Measurements from ENCODE around the gene CDC42BPA. TPM values are rescaled to one million over a fixed set of nuclear protein-coding genes. Genes with fewer than 3 reads are reported as not detected.
"Not testable (repeated sequence)": the region's sequence is repeated elsewhere in the genome, so short reads cannot be mapped to it uniquely, and the experiment has no call there.

Gene CDC42BPA
- total and polyA plus RNA-seq, 2 donors (not counting 1 experiment from before 2014, with no cell fraction given) = 26.4 to 77.1 TPM

- Histone ChIP-seq H3K27ac (ENCODE audit: insufficient read depth, low read length) (no peak overlapping the region), H3K4me2 (ENCODE audit: extremely low read depth, insufficient read depth, low read length) (no peak overlapping the region), H3K4me1 (ENCODE audit: control insufficient read depth, extremely low read depth, insufficient read depth, low read length) (peaks cover 12% of the 10 kb centered on the region), H4K20me1 (ENCODE audit: control insufficient read depth, extremely low read depth, insufficient read depth, low read length) (no peaks in the 10 kb centered on the region), H3K36me3 (ENCODE audit: control insufficient read depth, insufficient read depth, low read length) (no peaks in the 10 kb centered on the region), H2AFZ (ENCODE audit: low read length) (no peak overlapping the region), H3K27me3 (ENCODE audit: control insufficient read depth, insufficient read depth, low read length) (no peaks in the 10 kb centered on the region), H3K79me2 (ENCODE audit: control insufficient read depth, insufficient read depth, low read length) (no peaks in the 10 kb centered on the region), H3K9ac (ENCODE audit: insufficient read depth, low read length) (no peak overlapping the region), H3K4me3 (replicated peaks in 1 of 4; ENCODE audit: control extremely low read depth in 1 of 4, insufficient read depth in 1 of 4, low read depth in 3 of 4, low read length in 4 of 4) (no peak overlapping the region), H3K9me3 (ENCODE audit: control insufficient read depth, insufficient read depth, low read depth, low read length) (no peaks in the 10 kb centered on the region)
- no peak for DNase-seq (ENCODE audit: low read depth in 2 of 2)
- TF ChIP-seq CTCF (conservative IDR thresholded peaks at IDR 0.05 in 1 of 2, IDR thresholded peaks at IDR 0.05 in 1 of 2; ENCODE audit: low read depth in 1 of 2, low read length in 2 of 2) (no peak), EZH2 (IDR thresholded peaks at IDR 0.05; ENCODE audit: low read length, missing control alignments) (no peak)
Observed at GRCh38 chr1:227355542-227356245, 37.4 kb upstream of the CDC42BPA start.

- Histone ChIP-seq H3K4me1 (ENCODE audit: control insufficient read depth, extremely low read depth, insufficient read depth, low read length) (peaks cover 12% of the 10 kb centered on the region), H3K27me3 (ENCODE audit: control insufficient read depth, insufficient read depth, low read length) (no peaks in the 10 kb centered on the region), H2AFZ (ENCODE audit: low read length) (no peak overlapping the region), H3K9me3 (ENCODE audit: control insufficient read depth, insufficient read depth, low read depth, low read length) (no peaks in the 10 kb centered on the region), H3K4me2 (ENCODE audit: extremely low read depth, insufficient read depth, low read length) (no peak overlapping the region), H3K79me2 (ENCODE audit: control insufficient read depth, insufficient read depth, low read length) (no peaks in the 10 kb centered on the region), H3K9ac (ENCODE audit: insufficient read depth, low read length) (no peak overlapping the region), H3K36me3 (ENCODE audit: control insufficient read depth, insufficient read depth, low read length) (no peaks in the 10 kb centered on the region), H3K27ac (ENCODE audit: insufficient read depth, low read length) (no peak overlapping the region), H4K20me1 (ENCODE audit: control insufficient read depth, extremely low read depth, insufficient read depth, low read length) (no peaks in the 10 kb centered on the region), H3K4me3 (replicated peaks in 1 of 4; ENCODE audit: control extremely low read depth in 1 of 4, insufficient read depth in 1 of 4, low read depth in 3 of 4, low read length in 4 of 4) (no peak overlapping the region)
- TF ChIP-seq CTCF (conservative IDR thresholded peaks at IDR 0.05 in 1 of 2, IDR thresholded peaks at IDR 0.05 in 1 of 2; ENCODE audit: low read depth in 1 of 2, low read length in 2 of 2) (no peak), EZH2 (IDR thresholded peaks at IDR 0.05; ENCODE audit: low read length, missing control alignments) (no peak)
- no peak for DNase-seq (ENCODE audit: low read depth in 2 of 2)
Observed at GRCh38 chr1:227353186-227353585, 34.9 kb upstream of the CDC42BPA start.

GRCh38 chr1:227352164-227352563 lies 33.9 kb upstream of the CDC42BPA start:
- H3K4me3 ChIP-seq (replicated peaks in 1 of 4; ENCODE audit: control extremely low read depth in 1 of 4, insufficient read depth in 1 of 4, low read depth in 3 of 4, low read length in 4 of 4); H3K79me2 ChIP-seq (ENCODE audit: control insufficient read depth, insufficient read depth, low read length); H3K4me1 ChIP-seq (ENCODE audit: control insufficient read depth, extremely low read depth, insufficient read depth, low read length); H3K9me3 ChIP-seq (ENCODE audit: control insufficient read depth, insufficient read depth, low read depth, low read length); H3K4me2 ChIP-seq (ENCODE audit: extremely low read depth, insufficient read depth, low read length); DNase-seq (ENCODE audit: low read depth in 2 of 2); H3K27me3 ChIP-seq (ENCODE audit: control insufficient read depth, insufficient read depth, low read length); H4K20me1 ChIP-seq (ENCODE audit: control insufficient read depth, extremely low read depth, insufficient read depth, low read length); H3K27ac ChIP-seq (ENCODE audit: insufficient read depth, low read length); H3K36me3 ChIP-seq (ENCODE audit: control insufficient read depth, insufficient read depth, low read length); H2AFZ ChIP-seq (ENCODE audit: low read length); H3K9ac ChIP-seq (ENCODE audit: insufficient read depth, low read length): not testable (repeated sequence)
